Neural progenitor cell (in vitro differentiated cells): ENCODE data around the gene PTGES2. TPM values are rescaled to one million over a fixed set of nuclear protein-coding genes. Genes with fewer than 3 reads are reported as not detected.

Experiments used
- DNase-seq: peaks from one replicate; pipeline ENCODE4 v3.0.0-alpha.2; 2016; ENCODE audit warnings: low spot score
- H2AFZ ChIP-seq: fragments of 200-600 bp; sonication (generic); replicated peaks from 2 replicates; pipeline ENCODE4 v1.6.1; 2016; ENCODE audit warnings: antibody characterized with exemption
- H3F3A ChIP-seq: fragments of 200-600 bp; sonication (generic); 2 replicates; pipeline ENCODE4 v1.6.1; 2016; ENCODE audit warnings: antibody characterized with exemption, low read depth
- H3K27ac ChIP-seq: fragments of 200-600 bp; sonication (generic); 2 replicates; pipeline ENCODE4 v1.5.1; 2016; ENCODE audit warnings: mild to moderate bottlenecking
- H3K27me3 ChIP-seq: fragments of 200-600 bp; sonication (generic); 2 replicates; pipeline ENCODE4 v1.6.1; 2016; ENCODE audit warnings: mild to moderate bottlenecking, moderate library complexity
- H3K36me3 ChIP-seq: fragments of 200-600 bp; sonication (generic); 2 replicates; pipeline ENCODE4 v1.5.1; 2016
- H3K4me1 ChIP-seq: fragments of 200-600 bp; sonication (generic); 2 replicates; pipeline ENCODE4 v1.6.1; 2016; ENCODE audit warnings: mixed run types
- H3K4me2 ChIP-seq: fragments of 200-600 bp; sonication (generic); 2 replicates; pipeline ENCODE4 v1.6.1; 2016
- H3K4me3 ChIP-seq: fragments of 200-600 bp; sonication (generic); 2 replicates; pipeline ENCODE4 v1.5.1; 2016
- H3K79me2 ChIP-seq: fragments of 200-600 bp; sonication (generic); 2 replicates; pipeline ENCODE4 v1.6.1; 2016; ENCODE audit warnings: low read depth
- H3K9ac ChIP-seq: fragments of 200-600 bp; sonication (generic); 2 replicates; pipeline ENCODE4 v1.6.1; 2016
- H3K9me3 ChIP-seq: fragments of 200-600 bp; sonication (generic); 2 replicates; pipeline ENCODE4 v1.5.1; 2016; ENCODE audit warnings: low read depth
- H4K20me1 ChIP-seq: fragments of 200-600 bp; sonication (generic); 2 replicates; pipeline ENCODE4 v1.6.1; 2016; ENCODE audit warnings: low read depth
- H3K27ac Mint-ChIP-seq: 3 replicates; pipeline ENCODE4 v1.8.0; 2021; ENCODE audit warnings: mixed read lengths
- H3K27me3 Mint-ChIP-seq: 2 replicates; pipeline ENCODE4 v1.8.0; 2022; ENCODE audit warnings: low read depth, mild to moderate bottlenecking, inconsistent platforms, moderate library complexity, mixed read lengths; ENCODE audit not compliant: insufficient read depth
- H3K36me3 Mint-ChIP-seq: 3 replicates; pipeline ENCODE4 v1.8.0; 2021; ENCODE audit warnings: mixed read lengths
- H3K4me1 Mint-ChIP-seq: 3 replicates; pipeline ENCODE4 v1.8.0; 2021; ENCODE audit warnings: mixed read lengths
- H3K4me3 Mint-ChIP-seq: 3 replicates; pipeline ENCODE4 v1.8.0; 2021; ENCODE audit warnings: mild to moderate bottlenecking, moderate library complexity, mixed read lengths
- H3K9me3 Mint-ChIP-seq: 3 replicates; pipeline ENCODE4 v1.8.0; 2020; ENCODE audit warnings: mixed read lengths
- CTCF ChIP-seq: fragments of 200-600 bp; sonication (generic); IDR thresholded peaks from 2 replicates; pipeline ENCODE4 v1.5.1; 2017; ENCODE audit warnings: antibody characterized with exemption, mild to moderate bottlenecking
- EZH2 ChIP-seq: fragments of 200-600 bp; sonication (generic); IDR thresholded peaks from 2 replicates; pipeline ENCODE4 v1.6.1; 2017; ENCODE audit warnings: antibody characterized with exemption, mild to moderate bottlenecking, moderate library complexity
- EZH2phosphoT487 ChIP-seq: fragments of 200-600 bp; sonication (generic); IDR thresholded peaks from 2 replicates; pipeline ENCODE4 v1.6.1; 2017; ENCODE audit warnings: antibody characterized with exemption
- total RNA-seq: library from RNA; depleted of rRNA; stranded (reverse); fragments of >200 nt; gene quantifications from 2 replicates; pipeline ENCODE4 v1.2.3, GENCODE V29; 2015; ENCODE audit warnings: low replicate concordance

PTGES2 gene
- total RNA-seq, 1 donor from 2014 or later, result 25.7 TPM

DNA sequence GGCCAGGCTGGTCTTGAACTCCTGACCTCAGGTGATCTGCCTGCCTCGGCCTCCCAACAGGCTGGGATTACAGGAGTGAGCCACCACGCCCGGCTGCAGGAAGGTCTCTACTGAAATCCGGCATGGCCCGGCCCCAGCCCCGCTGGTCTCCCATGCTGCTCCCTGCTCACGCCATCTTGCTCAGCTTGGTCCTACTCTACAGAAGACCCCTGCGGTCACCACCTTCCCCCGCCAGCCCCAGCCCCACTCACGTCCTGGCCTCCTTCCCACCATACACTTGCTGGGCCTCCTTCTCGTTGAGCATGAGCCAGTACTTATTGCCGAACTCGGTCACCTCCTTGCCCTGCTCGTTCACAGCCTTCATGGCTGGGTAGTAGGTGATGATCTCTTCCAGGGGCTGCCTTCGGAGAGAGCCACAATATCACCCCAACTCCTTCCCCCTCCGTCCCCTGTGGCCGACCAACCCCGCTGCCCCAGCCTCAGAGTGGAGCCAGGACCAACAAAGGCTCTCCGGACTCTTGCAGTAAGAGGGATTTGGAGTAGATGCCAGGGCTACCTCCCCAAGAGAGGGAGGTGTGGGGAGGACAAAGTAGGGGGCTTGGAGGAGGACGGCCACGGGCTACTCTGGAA, 4.0 kb downstream of the PTGES2 start:
- Histone ChIP-seq H3K27ac (no peak overlapping the region), H3K27me3 (peaks cover 1% of the 10 kb centered on the region), H3K9ac (no peak overlapping the region), H3K4me3 (no peak overlapping the region), H3K9me3 (no peaks in the 10 kb centered on the region), H3F3A (no peaks in the 10 kb centered on the region), H2AFZ (no peak overlapping the region), H3K79me2 (peaks cover 23% of the 10 kb centered on the region), H4K20me1 (peaks cover 24% of the 10 kb centered on the region), H3K36me3 (no peaks in the 10 kb centered on the region), H3K4me2 (no peak overlapping the region), H3K4me1 (no peaks in the 10 kb centered on the region)
- Mint-ChIP-seq H3K27me3 (peaks cover 6% of the 10 kb centered on the region), H3K36me3 (peaks cover 11% of the 10 kb centered on the region), H3K4me3 (no peak overlapping the region), H3K27ac (no peak overlapping the region), H3K9me3 (peaks cover 3% of the 10 kb centered on the region), H3K4me1 (peaks cover 11% of the 10 kb centered on the region)
- no peak for TF ChIP-seq EZH2phosphoT487
- no peak for TF ChIP-seq EZH2
- no peak for TF ChIP-seq CTCF
- DNase-seq, result no peak

DNA sequence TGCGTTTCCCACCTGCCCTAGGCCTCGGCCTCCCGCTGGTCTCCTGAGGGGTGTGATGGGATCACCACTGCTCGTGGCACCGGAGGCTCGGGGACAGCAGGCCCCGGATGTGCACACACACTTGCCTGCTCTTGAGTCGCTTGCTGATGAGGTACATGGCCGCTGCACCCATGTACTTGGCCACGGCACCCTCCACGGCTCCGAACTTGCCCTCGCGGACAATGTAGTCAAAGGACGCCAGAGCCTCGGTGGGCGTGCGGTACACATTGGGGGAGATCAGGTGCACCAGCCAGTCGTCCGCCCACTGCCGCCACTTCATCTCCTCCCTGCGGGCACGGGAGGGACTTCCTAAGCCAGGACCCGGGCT, 4.7 kb downstream of the PTGES2 start:
- Mint-ChIP-seq H3K36me3 (peaks cover 11% of the 10 kb centered on the region), H3K9me3 (no peaks in the 10 kb centered on the region), H3K27ac (no peak overlapping the region), H3K4me3 (no peak overlapping the region), H3K27me3 (peaks cover 6% of the 10 kb centered on the region), H3K4me1 (peaks cover 16% of the 10 kb centered on the region)
- Histone ChIP-seq H3K4me3 (no peak overlapping the region), H3K27ac (no peak overlapping the region), H3K4me2 (no peak overlapping the region), H3K79me2 (peaks cover 23% of the 10 kb centered on the region), H3K4me1 (peaks cover 4% of the 10 kb centered on the region), H3K36me3 (no peaks in the 10 kb centered on the region), H3K9ac (no peak overlapping the region), H3K27me3 (no peaks in the 10 kb centered on the region), H4K20me1 (peaks cover 24% of the 10 kb centered on the region), H3F3A (peaks cover 5% of the 10 kb centered on the region), H2AFZ (no peak overlapping the region), H3K9me3 (no peaks in the 10 kb centered on the region)
- TF ChIP-seq EZH2phosphoT487 (no peak), CTCF (no peak), EZH2 (no peak)
- no peak for DNase-seq

DNA sequence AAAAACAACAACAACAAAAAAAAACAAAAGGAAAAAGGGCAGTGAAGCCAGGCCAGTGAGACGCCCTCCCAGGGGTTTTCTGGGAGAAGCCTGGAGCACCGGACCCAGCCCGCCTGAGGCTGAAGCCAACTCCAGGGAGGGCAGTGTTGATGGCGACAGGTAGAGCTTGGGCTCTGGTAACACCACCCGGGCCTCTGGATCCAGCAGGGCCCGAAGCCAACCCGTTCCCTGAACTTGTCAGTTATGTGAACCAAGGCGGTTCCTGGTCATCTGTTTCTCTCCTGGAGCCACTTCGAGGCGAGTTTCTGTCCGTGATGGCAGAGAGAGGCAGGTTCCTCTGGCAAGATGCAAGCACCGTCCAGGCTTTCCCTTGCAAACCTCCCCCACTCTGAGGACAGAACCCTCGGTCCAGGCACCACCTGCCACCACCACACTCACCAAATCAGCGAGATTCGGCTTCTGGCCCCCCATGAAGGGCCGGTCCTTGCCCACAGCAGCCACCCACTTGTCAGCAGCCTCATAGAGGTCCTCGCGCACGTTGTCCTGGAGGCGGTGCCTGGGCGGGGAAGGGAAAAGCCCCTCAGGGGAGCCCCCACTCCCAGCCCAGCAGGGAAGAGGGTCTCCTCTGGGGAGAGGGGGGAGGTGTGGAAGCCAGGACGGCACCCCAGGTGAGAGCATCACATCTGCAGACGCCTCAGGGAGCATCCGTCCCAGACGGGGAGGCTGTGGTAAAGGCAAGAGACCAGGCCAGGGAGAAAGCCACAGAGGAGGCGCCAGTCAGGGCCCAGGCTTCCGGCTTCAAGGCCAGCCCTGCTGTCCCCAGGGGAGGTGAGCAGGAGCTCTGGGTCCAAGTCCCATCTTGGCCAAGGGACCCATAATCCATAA, 5.4 kb downstream of the PTGES2 start:
- Histone ChIP-seq H4K20me1 (peaks cover 24% of the 10 kb centered on the region), H3K4me2 (no peak overlapping the region), H3K79me2 (peaks cover 21% of the 10 kb centered on the region), H3K4me3 (no peak overlapping the region), H3K4me1 (peaks cover 4% of the 10 kb centered on the region), H3K27ac (no peak overlapping the region), H3F3A (peaks cover 7% of the 10 kb centered on the region), H2AFZ (no peak overlapping the region), H3K9me3 (no peaks in the 10 kb centered on the region), H3K9ac (no peak overlapping the region), H3K36me3 (no peaks in the 10 kb centered on the region), H3K27me3 (no peaks in the 10 kb centered on the region)
- H3K27me3 Mint-ChIP-seq, result peaks cover 6% of the 10 kb centered on the region
- H3K27ac Mint-ChIP-seq, result no peak overlapping the region
- H3K4me1 Mint-ChIP-seq, result peaks cover 18% of the 10 kb centered on the region
- DNase-seq, result no peak
- TF ChIP-seq EZH2phosphoT487, result no peak
- H3K36me3 Mint-ChIP-seq, result peaks cover 13% of the 10 kb centered on the region
- no peak overlapping the region for H3K4me3 Mint-ChIP-seq
- H3K9me3 Mint-ChIP-seq, result no peaks in the 10 kb centered on the region

- Mint-ChIP-seq H3K4me3 (no peak overlapping the region), H3K4me1 (peaks cover 18% of the 10 kb centered on the region), H3K27me3 (peaks cover 6% of the 10 kb centered on the region), H3K9me3 (no peaks in the 10 kb centered on the region), H3K36me3 (peaks cover 13% of the 10 kb centered on the region), H3K27ac (no peak overlapping the region)
- Histone ChIP-seq H3K27ac (no peak overlapping the region), H3K9me3 (no peaks in the 10 kb centered on the region), H2AFZ (no peak overlapping the region), H3K4me3 (no peak overlapping the region), H3K9ac (no peak overlapping the region), H4K20me1 (peaks cover 19% of the 10 kb centered on the region), H3K36me3 (no peaks in the 10 kb centered on the region), H3K4me2 (no peak overlapping the region), H3K4me1 (peaks cover 4% of the 10 kb centered on the region), H3K27me3 (no peaks in the 10 kb centered on the region), H3F3A (peaks cover 7% of the 10 kb centered on the region), H3K79me2 (peaks cover 13% of the 10 kb centered on the region)
- TF ChIP-seq CTCF (no peak), EZH2phosphoT487 (no peak), EZH2 (no peak)
- no peak for DNase-seq
These were observed 6.1 kb downstream of the PTGES2 start for GRCh38 chr9:128121466-128121810.
